GM12878 (cell line): Measurements from ENCODE around the gene NTRK3.

ENCODE experiments used
- EP300 ChIP-seq, 2 experiments: fragments of 150-350 bp in 1 of 2; IDR thresholded peaks; 2 replicates each; pipeline ENCODE4 v1.6.1; 2011 to 2012; ENCODE audit warnings: low read depth in 2 of 2, low read length in 2 of 2, borderline replicate concordance in 1 of 2, improper control_type of control experiment in 1 of 2, inconsistent platforms in 1 of 2; ENCODE audit not compliant: control insufficient read depth in 1 of 2
- NFYB ChIP-seq: IDR thresholded peaks from 2 replicates; pipeline ENCODE4 v1.6.1; 2011; ENCODE audit warnings: low read depth, mild to moderate bottlenecking, low read length, improper control_type of control experiment, moderate library complexity; ENCODE audit not compliant: insufficient read depth
- ZNF274 ChIP-seq: IDR thresholded peaks from one replicate; pipeline ENCODE4 v1.8.0; 2011; ENCODE audit not compliant: insufficient read length, insufficient read depth

DNA sequence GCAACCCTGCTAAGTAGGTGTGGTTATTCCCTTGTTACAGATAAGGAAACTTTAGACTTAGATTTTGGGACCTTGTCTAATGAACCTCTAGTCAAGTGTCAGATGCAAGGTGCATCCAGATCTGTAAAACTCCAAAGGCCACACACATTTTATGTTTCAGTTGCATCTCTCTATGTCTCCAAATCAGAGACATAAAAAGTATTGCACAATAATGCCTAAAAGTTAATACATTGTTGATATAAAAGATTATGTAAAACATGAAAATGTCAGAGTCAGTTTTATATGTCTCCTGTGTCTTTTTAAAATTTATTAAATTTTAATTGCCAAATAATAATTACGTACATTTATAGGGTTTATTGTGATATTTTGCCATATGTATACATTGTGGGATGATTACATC, 408.5 kb downstream of the NTRK3 start:
- TF ChIP-seq NFYB (no peak), ZNF274 (no peak), EP300 (IDR thresholded peaks at IDR 0.05; ENCODE audit: borderline replicate concordance in 1 of 2, control insufficient read depth in 1 of 2, low read depth in 2 of 2, low read length in 2 of 2) (no peak)
